H1 (cell line): ENCODE measurements around the gene THOC7. TPM values are rescaled to one million over a fixed set of nuclear protein-coding genes. Genes with fewer than 3 reads are reported as not detected.

Experiments
- CTCF ChIA-PET: fragments of 300-600 bp; sonication (Branson Sonifier 250); formaldehyde crosslinking; loops from one replicate; lab custom pipeline; 2021; ENCODE audit not compliant: partially characterized antibody; lab: Charles Lee
- POLR2A ChIA-PET: fragments of 300-600 bp; sonication (Branson Sonifier 250); formaldehyde crosslinking; loops from one replicate; lab custom pipeline; 2021; ENCODE audit warnings: inconsistent platforms; ENCODE audit not compliant: partially characterized antibody; lab: Charles Lee
- DNase-seq, 2 experiments: peaks; one replicate each; pipeline versions ENCODE4 v3.0.0 to v3.0.0-alpha.2; 2010 to 2022; ENCODE audit warnings: low spot score in 2 of 2, low read depth in 1 of 2, mixed read lengths in 1 of 2
- FAIRE-seq: peaks from 2 replicates; lab custom pipeline; 2011; peaks lifted over from hg19 to GRCh38; lab: Jason Lieb, UNC
- H2AFZ ChIP-seq: 2 replicates; pipeline ENCODE4 v1.8.1; 2012; ENCODE audit warnings: low read length, inconsistent platforms
- H2AK5ac ChIP-seq: 2 replicates; pipeline ENCODE4 v1.6.1; 2013; ENCODE audit warnings: low read depth, low read length
- H2BK120ac ChIP-seq: replicated peaks from 2 replicates; pipeline ENCODE3; 2013; ENCODE audit warnings: low read depth, low read length, inconsistent platforms
- H2BK12ac ChIP-seq: 2 replicates; pipeline ENCODE4 v1.6.1; 2013; ENCODE audit warnings: low read depth, low read length
- H2BK15ac ChIP-seq: 2 replicates; pipeline ENCODE4 v1.6.1; 2013; ENCODE audit warnings: low read length
- H2BK20ac ChIP-seq: 2 replicates; pipeline ENCODE4 v1.6.1; 2013; ENCODE audit warnings: low read length
- H2BK5ac ChIP-seq: 2 replicates; pipeline ENCODE4 v1.6.1; 2013; ENCODE audit warnings: low read depth, low read length
- H3K14ac ChIP-seq: 2 replicates; pipeline ENCODE4 v1.6.1; 2013; ENCODE audit warnings: inconsistent platforms; ENCODE audit not compliant: insufficient read length
- H3K18ac ChIP-seq: 2 replicates; pipeline ENCODE4 v1.6.1; 2013; ENCODE audit warnings: low read length; ENCODE audit errors: extremely low read depth
- H3K23ac ChIP-seq: 2 replicates; pipeline ENCODE4 v1.6.1; 2013; ENCODE audit warnings: inconsistent platforms; ENCODE audit not compliant: insufficient read length
- H3K23me2 ChIP-seq: 2 replicates; pipeline ENCODE4 v1.6.1; 2013; ENCODE audit warnings: low read depth, low read length
- H3K27ac ChIP-seq: 2 replicates; pipeline ENCODE4 v1.6.1; 2011; ENCODE audit warnings: low read depth, low read length, inconsistent platforms
- H3K27me3 ChIP-seq, 4 experiments: replicated peaks in 1 of 4; 1 replicate in 1 of 4; 2 replicates in 3 of 4; pipeline versions ENCODE4 v1.6.1 to v1.8.1; 2011 to 2013; ENCODE audit warnings: low read length in 3 of 4, mild to moderate bottlenecking in 3 of 4, inconsistent platforms in 2 of 4, mixed read lengths in 2 of 4, moderate library complexity in 1 of 4; ENCODE audit not compliant: control insufficient read depth in 3 of 4, insufficient read depth in 3 of 4; ENCODE audit errors: extremely low read depth in 1 of 4
- H3K36me3 ChIP-seq, 4 experiments: 2 replicates each; pipeline versions ENCODE4 v1.6.1 to v1.8.1; 2011 to 2013; ENCODE audit warnings: mild to moderate bottlenecking in 4 of 4, low read length in 3 of 4, moderate library complexity in 2 of 4, control low read depth in 1 of 4, inconsistent platforms in 1 of 4; ENCODE audit not compliant: insufficient read depth in 4 of 4, control insufficient read depth in 2 of 4
- H3K4ac ChIP-seq: replicated peaks from 2 replicates; pipeline ENCODE3; 2013; ENCODE audit warnings: low read length, low read depth, mixed read lengths, inconsistent platforms; ENCODE audit not compliant: insufficient read length
- H3K4me1 ChIP-seq, 4 experiments: replicated peaks in 1 of 4; 1 replicate in 1 of 4; 2 replicates in 3 of 4; pipeline versions ENCODE4 v1.6.1 to v1.8.1; 2011 to 2013; ENCODE audit warnings: low read length in 3 of 4, inconsistent platforms in 2 of 4, mixed read lengths in 1 of 4; ENCODE audit not compliant: insufficient read depth in 4 of 4, control insufficient read depth in 3 of 4
- H3K4me2 ChIP-seq, 2 experiments: 2 replicates each; pipeline versions ENCODE4 v1.6.1 to v1.8.1; 2011 to 2013; ENCODE audit warnings: low read depth in 2 of 2, low read length in 2 of 2, control low read depth in 1 of 2, inconsistent platforms in 1 of 2, mild to moderate bottlenecking in 1 of 2; ENCODE audit not compliant: insufficient read depth in 1 of 2
- H3K4me3 ChIP-seq, 4 experiments: fragments of 200-600, 300-600 bp in 1 of 4; sonication (generic), shearing (Covaris generic), sonication (Bioruptor Twin) in 1 of 4; 2 replicates each; pipeline versions ENCODE4 v1.5.1 to v1.8.1; 2011 to 2016; ENCODE audit warnings: low read length in 4 of 4, low read depth in 3 of 4, control low read depth in 2 of 4, inconsistent platforms in 2 of 4, mild to moderate bottlenecking in 2 of 4, mixed read lengths in 1 of 4, moderate library complexity in 1 of 4; ENCODE audit not compliant: insufficient read depth in 2 of 4; ENCODE audit errors: extremely low read depth in 1 of 4
- H3K56ac ChIP-seq: replicated peaks from 2 replicates; pipeline ENCODE3; 2013; ENCODE audit warnings: low read depth, mild to moderate bottlenecking, mixed read lengths, low read length, inconsistent platforms; ENCODE audit not compliant: insufficient read length
- H3K79me1 ChIP-seq: 2 replicates; pipeline ENCODE4 v1.6.1; 2013; ENCODE audit warnings: low read depth, low read length, control low read depth
- H3K79me2 ChIP-seq, 2 experiments: 2 replicates each; pipeline versions ENCODE4 v1.6.1 to v1.8.1; 2012 to 2013; ENCODE audit warnings: low read length in 2 of 2, mild to moderate bottlenecking in 2 of 2, inconsistent platforms in 1 of 2; ENCODE audit not compliant: insufficient read depth in 2 of 2, control insufficient read depth in 1 of 2
- H3K9ac ChIP-seq, 4 experiments: replicated peaks in 1 of 4; 1 replicate in 1 of 4; 2 replicates in 3 of 4; pipeline versions ENCODE4 v1.6.1 to v1.8.1; 2011 to 2013; ENCODE audit warnings: low read depth in 3 of 4, low read length in 3 of 4, control low read depth in 2 of 4, mild to moderate bottlenecking in 2 of 4, moderate library complexity in 2 of 4, inconsistent platforms in 1 of 4; ENCODE audit errors: extremely low read depth in 1 of 4
- H3K9me3 ChIP-seq, 2 experiments: 2 replicates each; pipeline versions ENCODE4 v1.6.1 to v1.8.1; 2012 to 2013; ENCODE audit warnings: mild to moderate bottlenecking in 2 of 2, moderate library complexity in 2 of 2, control low read depth in 1 of 2, inconsistent platforms in 1 of 2, low read depth in 1 of 2, low read length in 1 of 2, mixed read lengths in 1 of 2; ENCODE audit not compliant: insufficient read depth in 2 of 2
- H4K20me1 ChIP-seq, 2 experiments: replicated peaks in 1 of 2; 2 replicates each; pipeline versions ENCODE3 to v1.8.1; 2011 to 2013; ENCODE audit warnings: inconsistent platforms in 2 of 2, low read length in 2 of 2, mild to moderate bottlenecking in 1 of 2; ENCODE audit not compliant: insufficient read depth in 2 of 2, control insufficient read depth in 1 of 2
- H4K5ac ChIP-seq: 2 replicates; pipeline ENCODE4 v1.6.1; 2013; ENCODE audit warnings: low read length, low read depth, mixed read lengths, inconsistent platforms; ENCODE audit not compliant: insufficient read length
- H4K8ac ChIP-seq: 2 replicates; pipeline ENCODE4 v1.8.0; 2013; ENCODE audit warnings: mild to moderate bottlenecking, moderate library complexity, low read length, inconsistent platforms; ENCODE audit not compliant: insufficient read depth; ENCODE audit errors: extremely low read depth
- H4K91ac ChIP-seq: replicated peaks from 2 replicates; pipeline ENCODE3; 2013; ENCODE audit warnings: low read length, mixed read lengths, inconsistent platforms; ENCODE audit not compliant: insufficient read length
- CBX5 ChIP-seq: fragments of 300-800, 300-1000 bp; sonication (generic); IDR thresholded peaks from 2 replicates; pipeline ENCODE4 v1.7.1; 2016; ENCODE audit warnings: antibody characterized with exemption, low read length, low read depth
- GTF2F1 ChIP-seq: IDR thresholded peaks from 2 replicates; pipeline ENCODE4 v1.6.1; 2012; ENCODE audit warnings: low read depth, low read length, improper control_type of control experiment, borderline replicate concordance
- HDAC6 ChIP-seq: IDR thresholded peaks from one replicate; pipeline ENCODE4 v1.7.1; 2012; ENCODE audit warnings: low read depth, mild to moderate bottlenecking, inconsistent platforms, low read length, moderate library complexity
- JUND ChIP-seq: IDR thresholded peaks from 2 replicates; pipeline ENCODE4 v1.6.1; 2011; ENCODE audit warnings: mild to moderate bottlenecking, improper control_type of control experiment, low read length
- KDM1A ChIP-seq: fragments of 200-600, 300-600 bp; sonication (generic); IDR thresholded peaks from 2 replicates; pipeline ENCODE4 v1.7.1; 2016; ENCODE audit warnings: mild to moderate bottlenecking, low read length, borderline replicate concordance
- NANOG ChIP-seq: IDR thresholded peaks from 2 replicates; pipeline ENCODE4 v1.6.1; 2011; ENCODE audit warnings: low read length, low read depth, mild to moderate bottlenecking, inconsistent platforms; ENCODE audit not compliant: insufficient read depth, poor library complexity, severe bottlenecking
- PHF8 ChIP-seq: fragments of 200-600 bp; sonication (generic); conservative IDR thresholded peaks from 2 replicates; pipeline ENCODE4 v1.7.1; 2012; ENCODE audit warnings: low read depth, mild to moderate bottlenecking, inconsistent platforms, low read length, moderate library complexity
- POLR2A ChIP-seq, 2 experiments: IDR thresholded peaks; 1 replicate in 1 of 2; 2 replicates in 1 of 2; pipeline ENCODE4 v1.6.1; 2011; ENCODE audit warnings: low read depth in 2 of 2, low read length in 2 of 2, mild to moderate bottlenecking in 2 of 2; ENCODE audit errors: control extremely low read depth in 1 of 2
- RAD21 ChIP-seq, 2 experiments: IDR thresholded peaks in 1 of 2; conservative IDR thresholded peaks in 1 of 2; 2 replicates each; pipeline ENCODE4 v1.6.1; 2011; ENCODE audit warnings: low read depth in 2 of 2, low read length in 2 of 2, improper control_type of control experiment in 1 of 2, inconsistent platforms in 1 of 2, mild to moderate bottlenecking in 1 of 2, moderate library complexity in 1 of 2
- RFX5 ChIP-seq: IDR thresholded peaks from 2 replicates; pipeline ENCODE4 v1.6.1; 2011; ENCODE audit warnings: low read depth, low read length, improper control_type of control experiment, borderline replicate concordance
- RXRA ChIP-seq: IDR thresholded peaks from 2 replicates; pipeline ENCODE4 v1.6.1; 2011; ENCODE audit warnings: low read depth, mild to moderate bottlenecking, low read length, moderate library complexity; ENCODE audit not compliant: insufficient read depth
- TBP ChIP-seq: IDR thresholded peaks from 2 replicates; pipeline ENCODE4 v1.6.1; 2011; ENCODE audit warnings: low read depth, low read length, improper control_type of control experiment
- ZNF274 ChIP-seq: IDR thresholded peaks from 2 replicates; pipeline ENCODE4 v1.7.0; 2012; ENCODE audit warnings: low read length, borderline replicate concordance; ENCODE audit errors: extremely low read depth
- WGBS, 2 experiments: shearing (Covaris generic) in 1 of 2; methylation state at CpG; one replicate each; pipeline versions ENCODE4 v1.1.6 to v1.1.7; 2013 to 2015; ENCODE audit warnings: low lambda C conversion rate in 2 of 2, mixed read lengths in 2 of 2, inconsistent platforms in 1 of 2, low coverage in 1 of 2, missing lambda C conversion rate in 1 of 2; ENCODE audit not compliant: insufficient replicate concordance in 2 of 2, insufficient coverage in 1 of 2, insufficient read length in 1 of 2; ENCODE audit errors: extremely low coverage in 1 of 2, missing lambda C conversion rate in 1 of 2; 5-methylcytosine and 5-hydroxymethylcytosine counted together
- polyA plus RNA-seq, 7 experiments: library from polyadenylated mRNA; depleted of rRNA in 3 of 7; stranded (reverse) in 5 of 7; unstranded in 2 of 7; fragments of >200 nt in 5 of 7; fragments of 200-250 nt in 2 of 7; gene quantifications; 1 replicate in 5 of 7; 2 replicates in 1 of 7; 4 replicates in 1 of 7; pipeline versions ENCODE4 v1.2.1 to v1.2.3, GENCODE V29; 2011 to 2013; ENCODE audit warnings: missing spikeins in 2 of 7, mixed read lengths in 2 of 7
- total RNA-seq: library from RNA; stranded (reverse); fragmentation: NEBNext Ultra II Directional; extraction: Animal tissue kit (Norgen Biotek cat#: 25700); gene quantifications from 2 replicates; pipeline ENCODE4 v1.2.1, GENCODE V29; 2021

THOC7 gene
- total and polyA plus RNA-seq, 2 of the 8 experiments (the other 6 are each of a cell fraction or from before 2014, with no cell fraction given): 18.7 to 74.0 TPM

DNA sequence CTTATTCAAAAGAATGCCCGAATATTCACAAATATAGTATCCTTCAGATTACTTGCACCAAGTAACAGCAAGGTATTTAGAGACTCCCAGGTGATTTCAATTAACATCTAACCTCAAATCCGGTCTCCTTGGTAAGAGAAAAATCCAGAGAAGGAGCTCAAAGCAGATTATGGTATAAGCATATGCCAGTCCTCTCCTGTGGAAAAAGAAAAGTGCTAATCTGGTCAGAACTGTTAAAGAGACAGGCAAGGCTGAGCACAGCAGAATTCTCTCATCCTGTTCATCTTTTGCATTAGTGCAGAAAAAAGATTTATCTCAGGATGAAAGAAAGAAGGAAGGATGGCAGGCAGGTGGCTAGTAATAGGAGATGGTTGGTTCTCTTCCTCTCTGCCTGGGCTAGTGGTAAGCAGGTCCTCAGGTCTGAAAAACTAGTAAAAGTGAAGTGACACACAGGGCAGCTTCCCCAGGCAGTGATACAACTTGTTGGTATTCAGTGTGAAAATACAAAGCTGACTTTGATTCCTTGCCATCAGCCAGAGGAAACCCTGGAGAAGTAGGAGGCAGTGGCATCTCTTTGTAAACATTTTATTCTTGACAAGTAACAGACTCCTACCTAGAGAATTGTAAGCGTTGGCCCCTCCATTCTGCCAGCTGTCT is 14.3 kb upstream of the THOC7 start:
- POLR2A ChIA-PET: interaction anchor here (1.1 to 1.6 kb wide), 4 partner anchors 10 to 34 kb away, joined by 3 to 6 read pairs (median 5); partner anchors contain the start of gene SCAANT1
- no peak for FAIRE-seq
- TF ChIP-seq RFX5: no peak
- no peak for TF ChIP-seq PHF8
- no peak for TF ChIP-seq NANOG
- no peak for TF ChIP-seq CBX5
- no peak for TF ChIP-seq HDAC6
- TF ChIP-seq ZNF274: no peak
- no peak for TF ChIP-seq JUND
- no peak for TF ChIP-seq RAD21 (IDR thresholded peaks at IDR 0.05 in 1 of 2, conservative IDR thresholded peaks at IDR 0.05 in 1 of 2; ENCODE audit: low read depth in 2 of 2, low read length in 2 of 2)
- no peak for TF ChIP-seq POLR2A (IDR thresholded peaks at IDR 0.05; ENCODE audit: control extremely low read depth in 1 of 2, low read depth in 2 of 2, low read length in 2 of 2)
- no peak for TF ChIP-seq TBP
- no peak for TF ChIP-seq RXRA
- no peak for TF ChIP-seq KDM1A
- no peak for TF ChIP-seq GTF2F1

More for the DNA sequence above, 14.3 kb upstream of the THOC7 start:
- no peak overlapping the region for H2BK5ac ChIP-seq
- H3K4me3 ChIP-seq: no peak overlapping the region
- no peak overlapping the region for H3K23ac ChIP-seq
- H4K8ac ChIP-seq: no peak overlapping the region
- no peak overlapping the region for H2BK12ac ChIP-seq
- no peaks in the 10 kb centered on the region; the same call in none of the 2 replicates for H3K79me1 ChIP-seq
- H3K18ac ChIP-seq: no peak overlapping the region
- H3K9ac ChIP-seq: no peak overlapping the region
- H3K79me2 ChIP-seq: peaks cover 0 to 53% of the 10 kb centered on the region in 2 experiments; a peak in 3 of 4 replicates
- no peak overlapping the region for H2BK120ac ChIP-seq
- H2BK20ac ChIP-seq: no peak overlapping the region
- no peaks in the 10 kb centered on the region for H3K9me3 ChIP-seq
- no peak overlapping the region for H2BK15ac ChIP-seq
- H3K23me2 ChIP-seq: no peaks in the 10 kb centered on the region
- CTCF ChIA-PET: interaction anchor here (1.1 to 1.4 kb wide), 2 partner anchors 15 to 26 kb away, joined by 4 to 5 read pairs; no protein-coding TSS in a partner anchor
- no peaks in the 10 kb centered on the region for H3K27me3 ChIP-seq
- H2AFZ ChIP-seq: no peak overlapping the region
- H3K14ac ChIP-seq: no peak overlapping the region
- H4K5ac ChIP-seq: no peak overlapping the region
- H3K4me1 ChIP-seq: peaks cover 2 to 9% (median 7%) of the 10 kb centered on the region in 4 experiments; a peak in 5 of 7 replicates
- no peak overlapping the region for H3K27ac ChIP-seq
- no peaks in the 10 kb centered on the region for H3K36me3 ChIP-seq
- no peak overlapping the region for H3K4me2 ChIP-seq
- no peak for DNase-seq
- WGBS, 2 experiments: 78% methylated on average over 3 of the region's 3 CpGs; no CpG with 5 or more reads in 1 of the 2 experiments
- no peak overlapping the region for H3K4ac ChIP-seq
- H4K20me1 ChIP-seq: peaks cover 2 to 3% of the 10 kb centered on the region in 2 experiments
- H4K91ac ChIP-seq: no peak overlapping the region
- no peak overlapping the region for H2AK5ac ChIP-seq
- H3K56ac ChIP-seq: no peak overlapping the region
